ENCODE data around the gene EXT2. TPM values are rescaled to one million over a fixed set of nuclear protein-coding genes. Genes with fewer than 3 reads are reported as not detected.
A peak's percentile ranks its signal among the peaks of the same experiment; 100 is the strongest.

Gene EXT2
- total RNA-seq, 1 donor from 2014 or later: 53.7 TPM

DNA sequence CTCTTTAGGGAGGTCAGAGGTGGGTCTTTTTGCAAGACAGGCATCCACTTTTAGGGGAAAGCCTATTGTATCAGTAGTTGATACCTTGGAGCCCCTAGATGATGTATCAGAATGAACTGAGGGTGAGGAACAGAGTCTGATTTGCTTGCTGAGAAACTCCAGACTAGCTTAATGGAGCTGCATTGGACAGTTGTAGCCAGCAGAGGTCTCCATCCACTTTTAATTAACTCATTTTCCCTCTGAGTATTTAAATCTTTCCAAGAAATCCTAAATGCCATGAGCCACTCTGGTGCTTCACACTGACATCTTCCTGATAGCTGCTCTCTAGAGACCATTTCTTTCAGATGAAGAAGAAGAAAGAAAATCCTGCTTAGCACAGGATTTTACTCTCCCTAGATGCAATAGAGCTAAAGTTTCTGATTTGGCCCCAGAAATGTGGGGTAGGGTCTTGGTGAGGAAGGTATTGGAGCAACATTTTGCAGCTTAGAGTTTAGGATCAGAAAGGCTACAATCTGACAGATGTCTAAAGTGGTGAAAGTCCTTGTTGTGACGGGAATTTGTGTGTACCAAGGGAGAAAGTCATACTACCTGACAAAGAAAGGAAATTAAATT is 38.0 kb downstream of the EXT2 start:
- no peak overlapping the region for H3K27ac ChIP-seq
- no peaks in the 10 kb centered on the region for H3K4me1 ChIP-seq
- TF ChIP-seq, protein P1, sequence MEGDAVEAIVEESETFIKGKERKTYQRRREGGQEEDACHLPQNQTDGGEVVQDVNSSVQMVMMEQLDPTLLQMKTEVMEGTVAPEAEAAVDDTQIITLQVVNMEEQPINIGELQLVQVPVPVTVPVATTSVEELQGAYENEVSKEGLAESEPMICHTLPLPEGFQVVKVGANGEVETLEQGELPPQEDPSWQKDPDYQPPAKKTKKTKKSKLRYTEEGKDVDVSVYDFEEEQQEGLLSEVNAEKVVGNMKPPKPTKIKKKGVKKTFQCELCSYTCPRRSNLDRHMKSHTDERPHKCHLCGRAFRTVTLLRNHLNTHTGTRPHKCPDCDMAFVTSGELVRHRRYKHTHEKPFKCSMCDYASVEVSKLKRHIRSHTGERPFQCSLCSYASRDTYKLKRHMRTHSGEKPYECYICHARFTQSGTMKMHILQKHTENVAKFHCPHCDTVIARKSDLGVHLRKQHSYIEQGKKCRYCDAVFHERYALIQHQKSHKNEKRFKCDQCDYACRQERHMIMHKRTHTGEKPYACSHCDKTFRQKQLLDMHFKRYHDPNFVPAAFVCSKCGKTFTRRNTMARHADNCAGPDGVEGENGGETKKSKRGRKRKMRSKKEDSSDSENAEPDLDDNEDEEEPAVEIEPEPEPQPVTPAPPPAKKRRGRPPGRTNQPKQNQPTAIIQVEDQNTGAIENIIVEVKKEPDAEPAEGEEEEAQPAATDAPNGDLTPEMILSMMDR (IDR thresholded peaks at IDR 0.05): peak; percentile 46
- DNase-seq (no peak), ATAC-seq (no peak)
- peaks cover 81% of the 10 kb centered on the region for H3K36me3 ChIP-seq
- intact Hi-C loops (cut with DNase I): no loop called here
- no peak overlapping the region for H3K4me3 ChIP-seq
- no peaks in the 10 kb centered on the region for H3K27me3 ChIP-seq (ENCODE audit: low read depth)
- H3K9me3 ChIP-seq: no peaks in the 10 kb centered on the region

DNA sequence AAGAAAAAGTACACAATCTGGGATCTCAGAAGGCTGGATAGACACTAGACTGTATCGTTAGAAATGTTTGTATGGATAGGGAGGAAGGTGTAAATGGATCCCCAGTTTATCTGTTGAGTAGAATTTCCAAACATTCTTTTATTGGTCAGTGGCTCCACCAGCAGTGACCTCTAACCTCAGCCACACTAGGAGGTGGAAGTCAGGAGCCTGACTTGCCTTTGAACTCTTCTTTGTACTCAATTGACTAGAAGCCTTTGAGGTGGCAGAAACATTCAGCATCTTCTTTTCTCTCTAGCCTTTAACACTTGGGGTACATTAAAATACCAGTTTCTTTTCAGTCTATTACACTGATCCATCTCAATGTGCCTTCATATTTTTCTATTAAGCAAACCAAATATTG is 39.1 kb downstream of the EXT2 start:
- Histone ChIP-seq H3K27me3 (ENCODE audit: low read depth) (no peaks in the 10 kb centered on the region), H3K9me3 (no peaks in the 10 kb centered on the region), H3K4me1 (no peaks in the 10 kb centered on the region), H3K36me3 (peaks cover 69% of the 10 kb centered on the region), H3K27ac (no peak overlapping the region), H3K4me3 (no peak overlapping the region)
- intact Hi-C loops (cut with DNase I): no loop called here
- ATAC-seq (no peak), DNase-seq (no peak)
- TF ChIP-seq, protein P1 (IDR thresholded peaks at IDR 0.05): no peak

DNA sequence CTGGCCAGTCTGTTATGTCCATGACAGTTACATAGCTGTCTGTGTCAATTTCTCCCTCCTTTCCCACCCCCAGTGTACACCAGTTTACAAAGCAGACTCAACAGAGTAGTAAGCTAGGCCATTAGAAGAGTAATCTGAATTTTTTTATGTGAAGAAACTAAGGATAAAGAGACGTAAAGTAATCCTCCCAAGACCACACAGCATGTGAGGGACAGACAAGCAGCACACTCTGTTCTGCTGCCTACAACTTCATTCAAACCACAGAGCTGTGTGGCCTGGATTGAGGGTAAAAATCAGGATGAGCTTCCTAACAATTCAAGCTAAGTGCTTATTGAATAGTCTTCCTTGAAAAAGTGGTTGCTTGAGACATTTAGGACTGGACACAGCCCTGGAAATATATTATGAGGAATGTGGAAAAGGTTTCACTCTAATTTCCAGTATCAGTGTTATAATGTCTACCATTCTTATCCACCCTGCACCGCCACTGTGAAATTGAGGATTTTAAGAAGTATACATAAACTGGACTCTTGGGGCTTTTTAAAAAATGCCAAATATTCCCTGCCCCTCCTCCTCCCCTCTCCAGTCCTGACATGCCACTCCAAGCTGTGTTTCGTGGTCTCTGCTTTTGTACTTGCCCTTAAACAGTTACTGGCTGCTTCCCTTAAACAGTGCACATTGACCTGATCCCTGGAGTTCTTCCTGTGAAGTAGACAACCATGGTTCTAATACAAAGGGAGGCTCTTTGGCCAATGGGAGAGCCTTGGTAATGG is 40.9 kb downstream of the EXT2 start:
- TF ChIP-seq, protein P1 (IDR thresholded peaks at IDR 0.05): no peak
- no peaks in the 10 kb centered on the region for H3K9me3 ChIP-seq
- intact Hi-C loops (cut with DNase I): no loop called here
- ATAC-seq (no peak), DNase-seq (no peak)
- no peak overlapping the region for H3K4me3 ChIP-seq
- no peaks in the 10 kb centered on the region for H3K4me1 ChIP-seq
- H3K27ac ChIP-seq: no peak overlapping the region
- H3K27me3 ChIP-seq (ENCODE audit: low read depth): no peaks in the 10 kb centered on the region
- H3K36me3 ChIP-seq: peaks cover 51% of the 10 kb centered on the region

DNA sequence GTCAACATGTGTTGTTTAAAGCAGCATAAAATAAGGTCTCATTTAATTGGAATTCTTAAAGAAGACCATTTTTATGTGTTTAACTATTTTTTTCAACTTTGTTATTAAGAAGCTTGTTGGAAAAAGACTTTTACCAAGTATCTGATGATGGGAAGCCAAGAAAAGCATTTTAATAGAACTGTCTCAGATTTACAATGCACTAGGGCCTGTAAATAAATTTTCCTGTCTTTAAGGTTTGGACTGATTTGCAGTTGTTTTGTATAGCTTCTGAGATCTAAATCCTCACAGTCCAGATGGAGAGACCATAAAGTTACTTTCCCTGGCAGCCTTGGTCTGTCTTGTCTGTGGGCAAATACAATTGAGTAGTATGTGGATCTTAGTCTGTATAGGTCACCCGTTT is 41.6 kb downstream of the EXT2 start:
- no peak overlapping the region for H3K4me3 ChIP-seq
- intact Hi-C loops (cut with DNase I): no loop called here
- H3K36me3 ChIP-seq: peaks cover 44% of the 10 kb centered on the region
- no peaks in the 10 kb centered on the region for H3K4me1 ChIP-seq
- H3K9me3 ChIP-seq: no peaks in the 10 kb centered on the region
- TF ChIP-seq, protein P1 (IDR thresholded peaks at IDR 0.05): no peak
- ATAC-seq: no peak
- DNase-seq: no peak
- H3K27ac ChIP-seq: no peak overlapping the region
- no peaks in the 10 kb centered on the region for H3K27me3 ChIP-seq (ENCODE audit: low read depth)

DNA sequence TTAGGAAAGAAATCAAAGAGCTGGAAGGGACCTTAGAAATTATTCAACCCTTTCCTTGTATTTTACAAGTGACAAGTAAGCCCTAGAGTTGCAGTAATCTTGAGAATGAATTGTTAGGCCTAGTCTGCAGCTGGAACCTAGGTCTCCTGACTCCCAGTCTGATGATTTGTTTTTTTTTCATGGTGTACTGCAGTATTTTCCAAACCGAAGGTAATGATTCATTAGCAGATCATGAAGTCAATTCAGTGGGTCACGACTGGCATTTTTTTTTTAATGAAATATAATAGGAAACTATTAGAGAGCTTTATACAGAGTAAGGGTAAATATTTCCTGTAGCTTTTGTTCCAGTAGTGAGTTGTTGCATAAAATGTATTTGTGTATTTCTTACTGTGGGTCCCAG is 42.8 kb downstream of the EXT2 start:
- no peaks in the 10 kb centered on the region for H3K27me3 ChIP-seq (ENCODE audit: low read depth)
- H3K4me3 ChIP-seq: no peak overlapping the region
- intact Hi-C loops (cut with DNase I): no loop called here
- TF ChIP-seq, protein P1 (IDR thresholded peaks at IDR 0.05): no peak
- no peaks in the 10 kb centered on the region for H3K9me3 ChIP-seq
- ATAC-seq (no peak), DNase-seq (no peak)
- no peak overlapping the region for H3K27ac ChIP-seq
- peaks cover 33% of the 10 kb centered on the region for H3K36me3 ChIP-seq
- H3K4me1 ChIP-seq: no peaks in the 10 kb centered on the region

All from lower lobe of right lung (tissue), 2 donors.